Colonic mucosa (tissue), 4 donors: Measurements from ENCODE around the gene PLEKHM1. TPM values are rescaled to one million over a fixed set of nuclear protein-coding genes. Genes with fewer than 3 reads are reported as not detected.
A peak's percentile ranks its signal among the peaks of the same experiment; 100 is the strongest.
"Not testable (repeated sequence)": the region's sequence is repeated elsewhere in the genome, so short reads cannot be mapped to it uniquely, and the experiment has no call there.

Experiments used
- DNase-seq: peaks from one replicate; pipeline ENCODE4 v3.0.0-alpha.2; 2020
- H3K27ac ChIP-seq: fragments of 200-600 bp; one replicate; pipeline ENCODE4 v1.8.0; 2021
- H3K27me3 ChIP-seq: fragments of 200-600 bp; one replicate; pipeline ENCODE4 v1.8.0; 2021
- H3K36me3 ChIP-seq: fragments of 200-600 bp; one replicate; pipeline ENCODE4 v1.8.0; 2021
- H3K4me1 ChIP-seq: fragments of 200-600 bp; one replicate; pipeline ENCODE4 v1.8.0; 2021; ENCODE audit warnings: mild to moderate bottlenecking
- H3K4me3 ChIP-seq: fragments of 200-600 bp; one replicate; pipeline ENCODE4 v1.8.0; 2021
- H3K9ac ChIP-seq, 2 donors: one replicate each; pipeline ENCODE4 v1.7.0; 2013; ENCODE audit warnings: control low read depth in 2 of 2, low read depth in 2 of 2, low read length in 2 of 2
- H3K9me3 ChIP-seq: fragments of 200-600 bp; one replicate; pipeline ENCODE4 v1.8.0; 2021
- intact Hi-C: fragments of 100-400 bp; cut with DNase I; formaldehyde crosslinking; loops from one replicate; pipeline ENCODE4 v1.14.1; 2022
- total RNA-seq, 2 donors: library from RNA; stranded (reverse); fragmentation: NEBNext Ultra II Directional in 1 of 2; extraction: Animal tissue kit (Norgen Biotek cat#: 25700) in 1 of 2; gene quantifications; one replicate each; pipeline ENCODE4 v1.2.1, GENCODE V29; 2021
- donor health status: healthy.
- donor health status: DM: no; HTN: no; CAD: no.
- donor health status: DM: no; HTN: no; CAD: no.

PLEKHM1 gene
- total RNA-seq, 2 donors from 2014 or later: 50.7 to 61.3 TPM

GRCh38 chr17:45487704-45488103 lies 2.8 kb downstream of the PLEKHM1 start:
- not testable (repeated sequence) for H3K9ac ChIP-seq, H3K36me3 ChIP-seq

GRCh38 chr17:45483591-45484216 lies 6.8 kb downstream of the PLEKHM1 start:
- intact Hi-C loops, H3K4me3 ChIP-seq, H3K9ac ChIP-seq, H3K4me1 ChIP-seq, H3K9me3 ChIP-seq, DNase-seq, H3K27me3 ChIP-seq, H3K36me3 ChIP-seq: not testable (repeated sequence)
- H3K27ac ChIP-seq: peak overlapping the region; percentile 53

More at GRCh38 chr17:45487704-45488103, 2.8 kb downstream of the PLEKHM1 start:
- DNase-seq: peak; percentile 79
- H3K27ac ChIP-seq: peak overlapping the region; percentile 26
- intact Hi-C loops, H3K4me1 ChIP-seq, H3K27me3 ChIP-seq, H3K4me3 ChIP-seq, H3K9me3 ChIP-seq: not testable (repeated sequence)

- H3K4me1 ChIP-seq, DNase-seq, intact Hi-C loops, H3K9me3 ChIP-seq, H3K36me3 ChIP-seq, H3K27me3 ChIP-seq, H3K4me3 ChIP-seq, H3K9ac ChIP-seq: not testable (repeated sequence)
- peak overlapping the region; percentile 53 for H3K27ac ChIP-seq
These were observed 7.3 kb downstream of the PLEKHM1 start for GRCh38 chr17:45483177-45483576.

DNA sequence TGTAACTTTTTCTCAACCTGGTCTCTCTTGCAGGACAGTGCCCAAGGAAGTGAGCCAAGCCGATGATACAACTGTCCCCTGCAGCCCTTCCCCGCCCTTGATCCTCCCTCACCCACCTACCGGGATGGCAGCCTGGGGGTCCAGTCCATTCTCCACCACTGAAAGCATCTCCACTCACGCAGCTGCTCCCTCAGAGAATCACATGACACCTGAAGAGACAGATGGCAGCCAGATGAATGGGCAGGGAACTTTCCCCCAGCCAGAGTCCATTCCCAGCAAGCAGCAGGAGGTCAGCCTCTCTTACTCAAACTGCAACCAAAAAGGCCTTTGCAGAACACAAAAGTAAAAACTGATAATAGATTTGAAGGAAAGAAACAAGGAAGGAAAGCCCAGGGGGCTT lies 8.2 kb downstream of the PLEKHM1 start:
- H3K9ac ChIP-seq, H3K4me1 ChIP-seq, H3K27me3 ChIP-seq, H3K9me3 ChIP-seq, H3K4me3 ChIP-seq, DNase-seq, intact Hi-C loops, H3K36me3 ChIP-seq: not testable (repeated sequence)
- peak overlapping the region; percentile 36 for H3K27ac ChIP-seq

- intact Hi-C loops, H3K4me3 ChIP-seq, H3K27ac ChIP-seq, H3K27me3 ChIP-seq, H3K9ac ChIP-seq, H3K4me1 ChIP-seq, DNase-seq, H3K36me3 ChIP-seq, H3K9me3 ChIP-seq: not testable (repeated sequence)
These were observed 15.1 kb downstream of the PLEKHM1 start for GRCh38 chr17:45475436-45475835.

GRCh38 chr17:45472249-45472648 lies 18.3 kb downstream of the PLEKHM1 start:
- H3K4me3 ChIP-seq, H3K4me1 ChIP-seq, intact Hi-C loops, DNase-seq, H3K9me3 ChIP-seq, H3K27me3 ChIP-seq, H3K9ac ChIP-seq, H3K27ac ChIP-seq, H3K36me3 ChIP-seq: not testable (repeated sequence)

- peak overlapping the region; percentile 17 for H3K27ac ChIP-seq
- H3K9me3 ChIP-seq, H3K27me3 ChIP-seq, intact Hi-C loops, H3K9ac ChIP-seq, H3K4me3 ChIP-seq, H3K4me1 ChIP-seq, H3K36me3 ChIP-seq, DNase-seq: not testable (repeated sequence)
These were observed 21.3 kb downstream of the PLEKHM1 start for GRCh38 chr17:45469204-45469563.

- peak; percentile 56 for DNase-seq
- Histone ChIP-seq H3K27ac (peak overlapping the region; percentile 66), H3K9ac (peak overlapping the region in 1 of 2 donors; percentile 34)
- H3K27me3 ChIP-seq, H3K4me1 ChIP-seq, H3K4me3 ChIP-seq, intact Hi-C loops, H3K9me3 ChIP-seq, H3K36me3 ChIP-seq: not testable (repeated sequence)
These were observed 22.0 kb downstream of the PLEKHM1 start for GRCh38 chr17:45468293-45469203.

DNA sequence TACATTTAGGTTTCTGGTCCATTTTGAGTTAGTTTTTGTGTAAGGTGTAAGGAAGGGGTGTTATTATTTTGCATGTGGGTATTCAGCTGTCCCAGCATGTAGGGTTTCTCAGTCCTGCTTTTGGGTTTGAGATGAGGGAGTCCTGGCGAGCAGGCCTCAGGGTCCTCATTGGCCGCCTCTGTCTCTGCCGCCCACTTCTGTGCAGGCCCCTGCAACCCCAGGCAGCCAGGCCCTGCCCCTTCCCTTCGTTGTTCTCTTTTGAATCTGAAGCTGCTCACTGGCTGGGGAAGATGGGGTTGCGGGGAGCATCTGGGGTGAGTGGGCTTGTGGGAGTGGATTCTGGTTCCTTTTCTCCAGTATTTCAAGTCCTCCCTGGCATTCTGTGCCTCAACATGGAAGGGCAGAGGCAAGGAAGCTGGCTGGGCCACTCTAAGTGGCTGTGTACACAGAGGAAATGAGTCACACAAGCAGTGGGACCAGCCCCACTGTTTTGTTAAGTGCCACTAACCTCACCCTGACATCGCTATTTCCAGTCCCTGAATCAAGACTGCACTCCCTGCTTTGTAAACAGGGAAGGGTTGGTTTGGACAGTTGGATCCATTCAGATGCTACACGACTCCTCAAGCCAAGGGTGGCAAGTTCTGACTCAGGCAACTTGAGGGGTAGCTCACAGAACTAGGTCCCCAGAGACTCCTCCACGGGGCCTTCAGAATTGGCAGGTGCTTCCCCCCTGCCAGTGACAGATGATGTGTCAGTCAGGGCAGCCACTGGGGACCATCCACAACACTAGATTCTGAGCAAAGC lies 28.8 kb downstream of the PLEKHM1 start:
- H3K4me1 ChIP-seq, intact Hi-C loops, H3K36me3 ChIP-seq, H3K27me3 ChIP-seq, H3K9ac ChIP-seq, H3K9me3 ChIP-seq, H3K4me3 ChIP-seq: not testable (repeated sequence)
- peak overlapping the region; percentile 44 for H3K27ac ChIP-seq
- DNase-seq: peak; percentile 78

DNA sequence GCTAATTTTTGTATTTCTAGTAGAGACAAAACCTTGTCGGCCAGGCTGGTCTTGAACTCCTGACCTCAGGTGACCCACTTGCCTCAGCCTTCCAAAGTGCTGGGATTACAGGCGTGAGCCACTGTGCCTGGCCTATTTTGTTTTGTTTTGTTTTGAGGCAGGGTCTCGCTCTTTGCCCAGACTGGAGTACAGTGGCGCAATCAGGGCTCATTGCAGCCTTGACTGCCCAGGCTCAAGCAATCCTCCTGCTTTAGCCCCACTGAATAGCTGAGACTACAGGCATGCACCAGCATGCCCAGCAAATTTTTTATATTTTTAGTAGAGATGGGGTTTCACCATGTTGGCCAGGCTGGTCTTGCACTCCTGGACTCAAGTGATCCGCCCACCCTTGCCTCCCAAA lies 30.1 kb downstream of the PLEKHM1 start:
- H3K27ac ChIP-seq, H3K4me3 ChIP-seq, H3K27me3 ChIP-seq, H3K4me1 ChIP-seq, DNase-seq, H3K9me3 ChIP-seq, H3K36me3 ChIP-seq, H3K9ac ChIP-seq, intact Hi-C loops: not testable (repeated sequence)

DNA sequence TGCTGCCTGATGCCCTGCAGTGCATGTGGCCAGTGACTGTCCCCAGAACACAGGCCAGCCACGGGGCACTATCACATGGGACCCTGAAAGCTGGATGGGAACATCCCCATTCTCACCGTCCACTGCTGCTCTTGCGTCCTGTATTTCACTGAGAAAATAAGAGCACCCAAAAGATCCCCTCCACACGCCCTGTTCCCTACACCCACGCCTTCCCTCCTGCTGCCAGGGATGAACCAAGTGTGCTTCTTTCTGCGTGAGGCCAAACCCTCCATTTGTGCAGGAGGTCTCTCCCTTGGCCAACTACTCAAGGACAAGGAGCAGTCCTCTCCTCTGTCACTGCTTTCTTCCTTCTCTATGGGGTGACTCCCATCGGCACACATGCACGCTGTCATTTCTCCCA lies 36.2 kb downstream of the PLEKHM1 start:
- H3K9me3 ChIP-seq, H3K27me3 ChIP-seq, H3K9ac ChIP-seq, H3K36me3 ChIP-seq, H3K27ac ChIP-seq, DNase-seq, H3K4me3 ChIP-seq, intact Hi-C loops, H3K4me1 ChIP-seq: not testable (repeated sequence)

- H3K4me1 ChIP-seq, H3K9ac ChIP-seq, H3K9me3 ChIP-seq, intact Hi-C loops, H3K27ac ChIP-seq, H3K27me3 ChIP-seq, DNase-seq, H3K4me3 ChIP-seq, H3K36me3 ChIP-seq: not testable (repeated sequence)
These were observed 36.8 kb downstream of the PLEKHM1 start for GRCh38 chr17:45453731-45454130.

DNA sequence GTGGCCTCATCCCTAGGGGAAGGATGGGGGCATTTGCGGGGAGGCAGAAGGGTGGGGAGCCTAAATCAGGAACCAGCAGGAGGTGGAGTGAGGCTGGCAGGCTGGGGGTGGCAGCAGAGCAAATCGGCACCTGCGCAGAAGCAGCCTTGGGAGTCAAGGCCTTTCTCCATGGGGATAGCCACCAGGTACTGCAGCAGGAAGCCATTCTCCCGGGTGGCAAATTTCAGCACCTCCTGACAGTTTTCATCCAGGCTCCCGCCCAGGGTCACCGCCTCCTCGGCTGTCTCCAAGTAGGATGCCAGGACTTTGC lies 37.3 kb downstream of the PLEKHM1 start:
- intact Hi-C loops, H3K4me3 ChIP-seq, H3K36me3 ChIP-seq, H3K4me1 ChIP-seq, H3K27me3 ChIP-seq, H3K9ac ChIP-seq, H3K9me3 ChIP-seq, H3K27ac ChIP-seq, DNase-seq: not testable (repeated sequence)
